Heart right ventricle (tissue), 16 donors: ENCODE data around the gene LRP1. TPM values are rescaled to one million over a fixed set of nuclear protein-coding genes. Genes with fewer than 3 reads are reported as not detected.
A peak's percentile ranks its signal among the peaks of the same experiment; 100 is the strongest.

Source experiments
- ATAC-seq, 8 donors: fragments of 200-7000 bp; cut with Tn5 transposase; one replicate each; pipeline ENCODE4 v1.9.1; 2020; ENCODE audit warnings: mild to moderate bottlenecking in 8 of 8, moderate library complexity in 8 of 8, moderate number of reproducible peaks in 1 of 8
- DNase-seq, 2 donors: peaks; one replicate each; pipeline ENCODE4 v3.0.0-alpha.2; 2020
- H3K27ac ChIP-seq, 10 donors: fragments of 200-600 bp; sonication (generic) in 2 of 10; one replicate each; pipeline versions ENCODE4 v1.5.0 to v1.8.0; 2020 to 2022; ENCODE audit warnings: mild to moderate bottlenecking in 3 of 10
- H3K27me3 ChIP-seq, 7 donors: fragments of 200-600 bp; one replicate each; pipeline ENCODE4 v1.8.0; 2021 to 2022; ENCODE audit warnings: mild to moderate bottlenecking in 2 of 7
- H3K36me3 ChIP-seq, 9 donors: fragments of 200-600 bp; sonication (generic) in 1 of 9; one replicate each; pipeline versions ENCODE4 v1.5.0 to v1.8.0; 2020 to 2022; ENCODE audit warnings: mild to moderate bottlenecking in 2 of 9
- H3K4me1 ChIP-seq, 9 donors: fragments of 200-600 bp; sonication (generic) in 1 of 9; one replicate each; pipeline versions ENCODE4 v1.5.0 to v1.8.0; 2020 to 2022; ENCODE audit warnings: mild to moderate bottlenecking in 4 of 9
- H3K4me3 ChIP-seq, 10 donors: fragments of 200-600 bp; sonication (generic) in 2 of 10; one replicate each; pipeline versions ENCODE4 v1.5.0 to v1.8.0; 2020 to 2022; ENCODE audit warnings: mild to moderate bottlenecking in 7 of 10, moderate library complexity in 2 of 10
- H3K9me3 ChIP-seq, 11 donors: fragments of 200-600 bp in 10 of 11; sonication (generic) in 2 of 11; one replicate each; pipeline versions ENCODE4 v1.5.0 to v1.8.0; 2013 to 2022; ENCODE audit warnings: mild to moderate bottlenecking in 2 of 11, control low read depth in 1 of 11, moderate library complexity in 1 of 11
- CTCF ChIP-seq, 9 donors: fragments of 200-600 bp; sonication (generic) in 2 of 9; IDR thresholded peaks; one replicate each; pipeline versions ENCODE4 v1.5.0 to v1.8.0; 2021 to 2022; ENCODE audit warnings: antibody characterized with exemption in 9 of 9, mild to moderate bottlenecking in 5 of 9, moderate library complexity in 1 of 9
- WGBS, 2 donors: extraction: QIAGEN DNeasy Blood & Tissue Kit; methylation state at CpG; one replicate each; pipeline ENCODE4 v1.1.7; 2013; ENCODE audit warnings: inconsistent platforms in 1 of 2; 5-methylcytosine and 5-hydroxymethylcytosine counted together
- intact Hi-C, 10 donors: fragments of 100-400 bp; cut with DNase I; formaldehyde crosslinking; loops; one replicate each; pipeline versions ENCODE4 v1.11.1 to v1.14.2; 2022
- polyA plus RNA-seq, 2 donors: library from polyadenylated mRNA; stranded (reverse); fragments of 200-250 nt; gene quantifications; one replicate each; pipeline ENCODE4 v1.2.3, GENCODE V29; 2013
- total RNA-seq, 10 donors: library from RNA; stranded (reverse); fragmentation: NEBNext Ultra II Directional in 3 of 10; extraction: Animal tissue kit (Norgen Biotek cat#: 25700) in 3 of 10; gene quantifications; one replicate each; pipeline versions ENCODE4 v1.2.1 to v1.2.4, GENCODE V29; 2021 to 2023
- donor health status: Arrhythmogenic right ventricular cardiomyopathy.
- donor health status: ischemic (EF 13 %, LVEDD 7.1; RV severe dilation, severe dysfunction).
- donor health status: healthy with polysubstance abuse.
- donor health status: DM: no; HTN: yes; CAD: no.
- donor health status: DM: no; HTN: no; CAD: no.
- donor health status: ischemic (EF 25% LVEDD 6.9; RV normal size, moderate dysfunction).
- donor health status: ischemic (EF 25% LVEDD 5.7; RV mildly dilated, moderate dysfunction).
- donor health status: healthy.
- donor health status: DM: yes; HTN: yes; CAD: no.
- donor health status: Ischemic cardiomyopathy.
- donor health status: ischemic (EF 35%, LVEDD 5.7; RV mildly dilated, moderate dysfunction).
- donor health status: nonischemic (EF 11% LVEDD 7.7; RV severe dilation, severe dysfunction).
- donor health status: DM: yes; HTN: yes; CAD: no.
- donor health status: PGD.
- donor health status: ischemic (EF 29% LVEDD 5.4; RV normal size, mild dysfunction).
- donor health status: nonischemic (EF 23%, LVEDD 6.1; RV moderate dilation, normal function).

Gene LRP1
- total and polyA plus RNA-seq, 12 donors = 46.3 to 259 (median 69.3) TPM

- TF ChIP-seq CTCF (IDR thresholded peaks at IDR 0.05) = no peak
- DNase-seq = peak in 1 of 2 donors; percentile 6
- 91 to 94% methylated on average over 6 of the region's 6 CpGs for WGBS, 2 donors
- Histone ChIP-seq H3K27me3 (no peaks in the 10 kb centered on the region), H3K27ac (peak overlapping the region in 2 of 10 donors; percentile 91 to 93), H3K4me1 (peaks cover 37 to 100% (median 55%) of the 10 kb centered on the region in 9 donors), H3K36me3 (peaks cover 0 to 86% (median 34%) of the 10 kb centered on the region in 9 donors), H3K4me3 (no peak overlapping the region), H3K9me3 (no peaks in the 10 kb centered on the region)
- intact Hi-C loops = no loop called here
- no peak for ATAC-seq
Observed at GRCh38 chr12:57154076-57154475, 25.8 kb downstream of the LRP1 start.

- intact Hi-C loops = no loop called here
- Histone ChIP-seq H3K4me3 (no peak overlapping the region), H3K27ac (peak overlapping the region in 2 of 10 donors; percentile 41 to 91), H3K9me3 (no peaks in the 10 kb centered on the region), H3K36me3 (peaks cover 0 to 90% (median 39%) of the 10 kb centered on the region in 9 donors), H3K27me3 (no peaks in the 10 kb centered on the region), H3K4me1 (peaks cover 29 to 100% (median 46%) of the 10 kb centered on the region in 9 donors)
- TF ChIP-seq CTCF (IDR thresholded peaks at IDR 0.05) = no peak
- ATAC-seq (no peak), DNase-seq (no peak)
- 86 to 90% methylated on average over 5 of the region's 5 CpGs for WGBS, 2 donors
Observed at GRCh38 chr12:57154804-57155434, 26.6 kb downstream of the LRP1 start.

GRCh38 chr12:57156701-57157403, 28.6 kb downstream of the LRP1 start:
- 77 to 83% methylated on average over 16 of the region's 16 CpGs for WGBS, 2 donors
- peaks cover 0 to 94% (median 56%) of the 10 kb centered on the region in 9 donors for H3K36me3 ChIP-seq
- peak overlapping the region in 4 of 10 donors; percentile 4 to 91 (median 29) for H3K27ac ChIP-seq
- ATAC-seq (no peak), DNase-seq (peak in 1 of 2 donors; percentile 46)
- no peaks in the 10 kb centered on the region for H3K9me3 ChIP-seq
- peaks cover 10 to 93% (median 27%) of the 10 kb centered on the region in 9 donors for H3K4me1 ChIP-seq
- no peaks in the 10 kb centered on the region for H3K27me3 ChIP-seq
- TF ChIP-seq CTCF (IDR thresholded peaks at IDR 0.05) = no peak
- no peak overlapping the region for H3K4me3 ChIP-seq
- intact Hi-C loops = no loop called here

- Histone ChIP-seq H3K27ac (peak overlapping the region in 3 of 10 donors; percentile 47 to 91 (median 60)), H3K4me3 (no peak overlapping the region), H3K27me3 (no peaks in the 10 kb centered on the region), H3K4me1 (peaks cover 3 to 88% (median 19%) of the 10 kb centered on the region in 9 donors), H3K9me3 (no peaks in the 10 kb centered on the region), H3K36me3 (peaks cover 0 to 99% (median 62%) of the 10 kb centered on the region in 9 donors)
- intact Hi-C loops = no loop called here
- peak in 4 of 8 donors; percentile 18 to 55 (median 34) for ATAC-seq
- 85 to 92% methylated on average over 5 of the region's 5 CpGs for WGBS, 2 donors
- DNase-seq = no peak
- TF ChIP-seq CTCF (IDR thresholded peaks at IDR 0.05) = no peak
Observed at GRCh38 chr12:57157588-57158173, 29.4 kb downstream of the LRP1 start.
